ENCODE data around the gene TNRC18. TPM values are rescaled to one million over a fixed set of nuclear protein-coding genes. Genes with fewer than 3 reads are reported as not detected.

Gene TNRC18
- polyA plus RNA-seq, 3 donors = 0.64 to 49.9 (median 0.70) TPM

DNA sequence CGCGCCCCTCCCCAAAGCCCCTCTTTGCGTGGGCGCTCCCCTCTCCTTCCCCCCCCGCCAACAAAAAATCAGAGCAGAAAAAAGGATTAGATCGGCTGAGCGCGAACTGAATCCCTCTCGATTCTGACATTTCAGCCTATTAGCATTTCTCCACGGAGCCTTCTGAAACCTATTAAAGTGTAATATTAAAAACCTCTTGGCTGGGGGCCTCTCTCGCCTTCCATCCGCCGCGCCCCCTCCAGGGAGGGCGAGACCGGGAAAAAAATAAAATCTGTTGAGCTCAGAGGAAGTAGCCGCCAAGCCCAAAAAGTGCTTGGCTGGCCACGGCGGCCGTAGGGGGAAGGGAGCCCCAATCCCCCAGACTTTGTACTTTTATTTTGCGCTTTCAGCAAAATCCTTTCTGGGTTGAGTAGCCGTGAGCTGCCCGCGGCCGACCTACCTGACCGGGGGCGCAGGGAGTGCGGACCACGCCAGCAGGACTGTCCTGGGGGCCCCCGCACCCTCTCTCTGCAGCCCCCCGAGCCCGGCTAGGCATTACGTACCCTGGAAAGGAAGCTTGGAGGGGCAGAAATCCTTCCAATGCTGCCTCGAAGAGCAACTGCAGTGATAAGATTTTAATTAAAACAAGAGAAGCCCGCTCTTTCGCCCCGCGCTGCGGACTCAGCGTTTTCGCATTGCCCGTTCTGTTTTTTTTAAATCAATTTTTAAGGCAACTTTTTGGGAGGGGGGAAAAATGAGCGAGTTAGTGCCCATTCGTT lies 1.3 kb upstream of the TNRC18 start:
- Histone ChIP-seq H3K79me2 (ENCODE audit: insufficient read depth, low read length) (peaks cover 95% of the 10 kb centered on the region), H3K4me2 (replicated peaks; ENCODE audit: extremely low read depth, low read length, poor library complexity, severe bottlenecking) (peak overlapping the region; percentile 96), H3K27me3 (ENCODE audit: control insufficient read depth in 2 of 2, insufficient read depth in 2 of 2, low read length in 2 of 2) (no peaks in the 10 kb centered on the region), H3K9me3 (replicated peaks in 1 of 2; ENCODE audit: control insufficient read depth in 1 of 2, insufficient read depth in 1 of 2, low read length in 2 of 2) (no peaks in the 10 kb centered on the region), H3K27ac (ENCODE audit: low read depth in 1 of 2, low read length in 2 of 2) (peak overlapping the region; percentile 92 to 97), H4K20me1 (ENCODE audit: insufficient read depth, low read length) (peaks cover 49% of the 10 kb centered on the region), H3K4me1 (ENCODE audit: control insufficient read depth in 1 of 2, insufficient read depth in 2 of 2, low read length in 2 of 2) (peaks cover 20 to 30% of the 10 kb centered on the region in 2 donors), H3K9ac (ENCODE audit: insufficient read depth, low read length, poor library complexity, severe bottlenecking) (peak overlapping the region; percentile 94), H3K36me3 (replicated peaks in 1 of 2; ENCODE audit: control insufficient read depth in 1 of 2, insufficient read depth in 2 of 2, low read length in 2 of 2) (no peaks in the 10 kb centered on the region), H2AFZ (ENCODE audit: insufficient read depth, low read depth, low read length, poor library complexity, severe bottlenecking) (peak overlapping the region; percentile 81), H3K4me3 (replicated peaks in 1 of 3; ENCODE audit: low read depth in 2 of 3, low read length in 3 of 3) (peak overlapping the region; percentile 90 to 98 (median 97))
- 0% methylated on average over 22 of the region's 44 CpGs for WGBS (ENCODE audit: insufficient coverage)
- H3K27me3 Mint-ChIP-seq (ENCODE audit: low read depth in 3 of 3) = peaks cover 0 to 1% (median under 1%) of the 10 kb centered on the region in 3 donors
- H3K27ac Mint-ChIP-seq = peak overlapping the region; percentile 96 to 98 (median 97)
- H3K9me3 Mint-ChIP-seq = peaks cover 0 to 4% (median 0%) of the 10 kb centered on the region in 7 donors
- H3K4me3 Mint-ChIP-seq = peak overlapping the region; percentile 98 to 99
- H3K4me1 Mint-ChIP-seq = peaks cover 23% of the 10 kb centered on the region
- peaks cover 0 to 2% of the 10 kb centered on the region in 2 donors for H3K36me3 Mint-ChIP-seq
- TF ChIP-seq, protein P1, sequence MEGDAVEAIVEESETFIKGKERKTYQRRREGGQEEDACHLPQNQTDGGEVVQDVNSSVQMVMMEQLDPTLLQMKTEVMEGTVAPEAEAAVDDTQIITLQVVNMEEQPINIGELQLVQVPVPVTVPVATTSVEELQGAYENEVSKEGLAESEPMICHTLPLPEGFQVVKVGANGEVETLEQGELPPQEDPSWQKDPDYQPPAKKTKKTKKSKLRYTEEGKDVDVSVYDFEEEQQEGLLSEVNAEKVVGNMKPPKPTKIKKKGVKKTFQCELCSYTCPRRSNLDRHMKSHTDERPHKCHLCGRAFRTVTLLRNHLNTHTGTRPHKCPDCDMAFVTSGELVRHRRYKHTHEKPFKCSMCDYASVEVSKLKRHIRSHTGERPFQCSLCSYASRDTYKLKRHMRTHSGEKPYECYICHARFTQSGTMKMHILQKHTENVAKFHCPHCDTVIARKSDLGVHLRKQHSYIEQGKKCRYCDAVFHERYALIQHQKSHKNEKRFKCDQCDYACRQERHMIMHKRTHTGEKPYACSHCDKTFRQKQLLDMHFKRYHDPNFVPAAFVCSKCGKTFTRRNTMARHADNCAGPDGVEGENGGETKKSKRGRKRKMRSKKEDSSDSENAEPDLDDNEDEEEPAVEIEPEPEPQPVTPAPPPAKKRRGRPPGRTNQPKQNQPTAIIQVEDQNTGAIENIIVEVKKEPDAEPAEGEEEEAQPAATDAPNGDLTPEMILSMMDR (IDR thresholded peaks at IDR 0.05) = peak; percentile 11
- peak in 1 of 3 donors; percentile 52 for DNase-seq
- intact Hi-C loops (cut with micrococcal nuclease) = loop anchor here in 1 of 2 donors (5.0 kb wide), 1 partner anchor 267 kb away; no protein-coding TSS in a partner anchor

DNA sequence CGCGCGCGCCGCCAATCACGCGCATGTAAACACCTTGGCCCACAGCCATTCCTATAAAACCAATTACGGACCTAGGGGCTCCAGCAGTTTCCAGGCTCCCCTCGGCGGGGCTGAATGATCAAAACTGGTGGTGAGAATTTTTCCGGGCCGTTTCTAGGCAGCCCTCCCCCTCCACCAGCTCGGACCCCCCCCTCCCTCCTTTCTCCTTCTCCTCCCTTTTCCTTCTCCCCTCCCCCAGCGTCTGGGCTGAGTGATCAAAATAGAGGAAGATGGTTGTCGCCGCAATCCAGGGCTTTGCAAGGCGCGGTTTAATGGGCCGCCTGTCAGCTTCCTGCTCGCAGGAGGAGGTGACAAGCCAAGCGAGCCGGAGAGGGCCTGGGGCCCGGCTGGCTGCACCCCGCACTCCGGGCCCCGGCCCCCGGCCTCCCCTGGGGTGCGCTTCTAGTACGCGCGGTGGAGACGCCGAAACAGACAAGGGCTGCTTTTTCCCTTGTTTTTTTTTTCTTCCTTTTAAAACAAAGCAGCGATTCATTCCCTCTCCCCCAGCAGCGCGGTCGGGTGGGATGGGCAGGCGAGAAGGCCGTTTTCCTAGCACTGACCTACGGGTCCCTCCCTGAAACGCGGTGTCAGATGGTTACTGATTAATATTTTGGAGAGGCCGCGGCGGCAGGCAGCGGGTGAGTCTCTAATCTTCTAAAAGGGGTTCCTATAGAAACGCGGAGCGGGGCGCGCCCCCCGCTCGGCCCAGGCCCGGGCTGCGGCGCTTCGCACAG lies 528 bp upstream of the TNRC18 start:
- H3K4me1 ChIP-seq (ENCODE audit: control insufficient read depth in 1 of 2, insufficient read depth in 2 of 2, low read length in 2 of 2) = peaks cover 16 to 30% of the 10 kb centered on the region in 2 donors
- H3K36me3 ChIP-seq (replicated peaks in 1 of 2; ENCODE audit: control insufficient read depth in 1 of 2, insufficient read depth in 2 of 2, low read length in 2 of 2) = no peaks in the 10 kb centered on the region
- peak overlapping the region; percentile 94 for H3K9ac ChIP-seq (ENCODE audit: insufficient read depth, low read length, poor library complexity, severe bottlenecking)
- TF ChIP-seq, protein P1 (IDR thresholded peaks at IDR 0.05) = no peak
- H3K27ac ChIP-seq (ENCODE audit: low read depth in 1 of 2, low read length in 2 of 2) = peak overlapping the region; percentile 92 to 97
- H3K4me2 ChIP-seq (replicated peaks; ENCODE audit: extremely low read depth, low read length, poor library complexity, severe bottlenecking) = peak overlapping the region; percentile 96
- peak overlapping the region; percentile 90 to 98 (median 97) for H3K4me3 ChIP-seq (replicated peaks in 1 of 3; ENCODE audit: low read depth in 2 of 3, low read length in 3 of 3)
- peaks cover 49% of the 10 kb centered on the region for H4K20me1 ChIP-seq (ENCODE audit: insufficient read depth, low read length)
- intact Hi-C loops (cut with micrococcal nuclease) = loop anchor here (2.0 to 5.0 kb wide), 3 partner anchors 27 to 268 kb away; no protein-coding TSS in a partner anchor
- H3K27me3 ChIP-seq (ENCODE audit: control insufficient read depth in 2 of 2, insufficient read depth in 2 of 2, low read length in 2 of 2) = no peaks in the 10 kb centered on the region
- DNase-seq = peak; percentile 99
- peak overlapping the region; percentile 55 for H2AFZ ChIP-seq (ENCODE audit: insufficient read depth, low read depth, low read length, poor library complexity, severe bottlenecking)
- H3K4me3 Mint-ChIP-seq = peak overlapping the region; percentile 98 to 99
- H3K4me1 Mint-ChIP-seq = peaks cover 20% of the 10 kb centered on the region
- no peaks in the 10 kb centered on the region for H3K36me3 Mint-ChIP-seq
- no peaks in the 10 kb centered on the region for H3K9me3 ChIP-seq (replicated peaks in 1 of 2; ENCODE audit: control insufficient read depth in 1 of 2, insufficient read depth in 1 of 2, low read length in 2 of 2)
- H3K79me2 ChIP-seq (ENCODE audit: insufficient read depth, low read length) = peaks cover 95% of the 10 kb centered on the region
- peaks cover 0 to 2% (median 1%) of the 10 kb centered on the region in 3 donors for H3K27me3 Mint-ChIP-seq (ENCODE audit: low read depth in 3 of 3)
- WGBS (ENCODE audit: insufficient coverage) = 0% methylated on average over 36 of the region's 57 CpGs
- peaks cover 0 to 3% (median 0%) of the 10 kb centered on the region in 7 donors for H3K9me3 Mint-ChIP-seq
- H3K27ac Mint-ChIP-seq = peak overlapping the region; percentile 96 to 98 (median 97)

All from CD14-positive monocyte (primary cell).